GM12878 (cell line): ENCODE measurements around the gene METAP1D. TPM values are rescaled to one million over a fixed set of nuclear protein-coding genes. Genes with fewer than 3 reads are reported as not detected.
A peak's percentile ranks its signal among the peaks of the same experiment; 100 is the strongest.

Source experiments
- ATF2 ChIP-seq: IDR thresholded peaks from 2 replicates; pipeline ENCODE4 v1.6.1; 2012; ENCODE audit warnings: low read length, inconsistent platforms
- HDAC2 ChIP-seq: fragments of 200-600 bp; sonication (generic); IDR thresholded peaks from 2 replicates; pipeline ENCODE4 v1.6.1; 2017
- KAT2A ChIP-seq: conservative IDR thresholded peaks from 2 replicates; pipeline ENCODE4 v1.6.1; 2011; ENCODE audit warnings: low read depth, low read length; ENCODE audit not compliant: control insufficient read depth
- KDM1A ChIP-seq: fragments of 200-600 bp; sonication (generic); IDR thresholded peaks from 2 replicates; pipeline ENCODE4 v1.6.1; 2016; ENCODE audit warnings: borderline replicate concordance
- NFIC ChIP-seq: IDR thresholded peaks from 2 replicates; pipeline ENCODE4 v1.6.1; 2012; ENCODE audit warnings: low read depth, mild to moderate bottlenecking, inconsistent platforms, low read length, moderate library complexity
- NFYB ChIP-seq: IDR thresholded peaks from 2 replicates; pipeline ENCODE4 v1.6.1; 2011; ENCODE audit warnings: low read depth, mild to moderate bottlenecking, low read length, improper control_type of control experiment, moderate library complexity; ENCODE audit not compliant: insufficient read depth
- NR2F1 ChIP-seq: fragments of 450-650 bp; conservative IDR thresholded peaks from 2 replicates; pipeline ENCODE4 v1.6.1; 2017; ENCODE audit warnings: mild to moderate bottlenecking
- NRF1 ChIP-seq: conservative IDR thresholded peaks from 2 replicates; pipeline ENCODE4 v1.6.1; 2011; ENCODE audit warnings: mild to moderate bottlenecking, low read depth, low read length, improper control_type of control experiment
- POLR2AphosphoS5 ChIP-seq: IDR thresholded peaks from 2 replicates; pipeline ENCODE4 v1.6.1; 2011; ENCODE audit warnings: mild to moderate bottlenecking, low read length, inconsistent platforms
- POU2F2 ChIP-seq: IDR thresholded peaks from 3 replicates; pipeline ENCODE4 v1.6.1; 2011; ENCODE audit warnings: low read depth, mild to moderate bottlenecking, low read length, borderline replicate concordance
- PRDM15 ChIP-seq: fragments of 450-650 bp; formaldehyde crosslinking; IDR thresholded peaks from 2 replicates; pipeline ENCODE4 v1.4.0; 2020; ENCODE audit warnings: mild to moderate bottlenecking, moderate library complexity
- RB1 ChIP-seq: fragments of 450-650 bp; formaldehyde crosslinking; IDR thresholded peaks from 2 replicates; pipeline ENCODE4 v1.6.1; 2017; ENCODE audit warnings: mild to moderate bottlenecking, borderline replicate concordance
- RELA ChIP-seq: fragments of 450-650 bp; IDR thresholded peaks from 2 replicates; pipeline ENCODE4 v1.8.0; 2014; ENCODE audit warnings: borderline replicate concordance; ENCODE audit not compliant: partially characterized antibody
- TCF12 ChIP-seq: IDR thresholded peaks from 2 replicates; pipeline ENCODE4 v1.6.1; 2011; ENCODE audit warnings: low read depth, mild to moderate bottlenecking, low read length
- WRNIP1 ChIP-seq: IDR thresholded peaks from 2 replicates; pipeline ENCODE4 v1.6.1; 2011; ENCODE audit warnings: low read depth, low read length, improper control_type of control experiment, borderline replicate concordance
- polyA plus RNA-seq, 11 experiments: library from polyadenylated mRNA; depleted of rRNA in 4 of 11; unstranded in 6 of 11; stranded (reverse) in 5 of 11; fragments of >200 nt; fragmentation: Nextera tagmentation in 4 of 11; fragmentation: Illumina TruSeq in 1 of 11; extraction: Ambion mirVana in 4 of 11; extraction: Trizol in 1 of 11; gene quantifications; 1 replicate in 1 of 11; 2 replicates in 10 of 11; pipeline versions ENCODE4 v1.2.1 to v1.2.3, GENCODE V29; 2011 to 2016; ENCODE audit warnings: inconsistent platforms in 2 of 11, missing spikeins in 2 of 11, low read depth in 1 of 11
- total RNA-seq, 4 experiments: library from RNA; depleted of rRNA in 3 of 4; stranded (reverse); fragments of >200 nt in 3 of 4; fragmentation: Illumina TruSeq in 1 of 4; extraction: Trizol in 1 of 4; gene quantifications; 2 replicates each; pipeline versions ENCODE4 v1.2.1 to v1.2.3, GENCODE V29; 2013 to 2021
- TF ChIP-seq, protein P1 (sequence below): IDR thresholded peaks from 2 replicates; pipeline ENCODE4 v1.6.1; 2011; ENCODE audit warnings: low read depth, mild to moderate bottlenecking, low read length, moderate library complexity, borderline replicate concordance; ENCODE audit errors: extremely low read depth
- TF ChIP-seq, protein P2 (sequence below): fragments of 450-650 bp; IDR thresholded peaks from 2 replicates; pipeline ENCODE4 v1.6.1; 2018; ENCODE audit warnings: mild to moderate bottlenecking, low read depth, moderate library complexity; ENCODE audit not compliant: partially characterized antibody
- TF ChIP-seq, protein P3 (sequence below): fragments of 450-650 bp; conservative IDR thresholded peaks from 2 replicates; pipeline ENCODE4 v1.6.1; 2017; ENCODE audit warnings: mild to moderate bottlenecking, moderate library complexity

METAP1D gene
- total and polyA plus RNA-seq, 10 of the 15 experiments (the other 5 are each of a cell fraction or from before 2014, with no cell fraction given), result 4.5 to 12.1 (median 7.8) TPM

GRCh38 chr2:171999604-172000469 is at the start of gene METAP1D (continued):
- TF ChIP-seq, protein P1, sequence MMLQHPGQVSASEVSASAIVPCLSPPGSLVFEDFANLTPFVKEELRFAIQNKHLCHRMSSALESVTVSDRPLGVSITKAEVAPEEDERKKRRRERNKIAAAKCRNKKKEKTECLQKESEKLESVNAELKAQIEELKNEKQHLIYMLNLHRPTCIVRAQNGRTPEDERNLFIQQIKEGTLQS, result peak; percentile 78; the same call in 1 of the 2 replicates
- TF ChIP-seq HDAC2 (no peak), POU2F2 (peak; percentile 70; the same call in 2 of the 3 replicates), POLR2AphosphoS5 (peak; percentile 91), NFYB (0 out of 2 replicates have a peak, but pooled peaks have one; percentile 36), WRNIP1 (no peak), RELA (peak; percentile 86), NRF1 (peak; percentile 53), KAT2A (no peak), RB1 (peak; percentile 80; the same call in 1 of the 2 replicates), ATF2 (no peak), TCF12 (peak; percentile 55; the same call in 1 of the 2 replicates), KDM1A (no peak), NFIC (peak; percentile 52; the same call in 1 of the 2 replicates), NR2F1 (0 out of 2 replicates have a peak, but pooled peaks have one; percentile 30), PRDM15 (CRISPR knock-in tag) (no peak)
- TF ChIP-seq, protein P2, sequence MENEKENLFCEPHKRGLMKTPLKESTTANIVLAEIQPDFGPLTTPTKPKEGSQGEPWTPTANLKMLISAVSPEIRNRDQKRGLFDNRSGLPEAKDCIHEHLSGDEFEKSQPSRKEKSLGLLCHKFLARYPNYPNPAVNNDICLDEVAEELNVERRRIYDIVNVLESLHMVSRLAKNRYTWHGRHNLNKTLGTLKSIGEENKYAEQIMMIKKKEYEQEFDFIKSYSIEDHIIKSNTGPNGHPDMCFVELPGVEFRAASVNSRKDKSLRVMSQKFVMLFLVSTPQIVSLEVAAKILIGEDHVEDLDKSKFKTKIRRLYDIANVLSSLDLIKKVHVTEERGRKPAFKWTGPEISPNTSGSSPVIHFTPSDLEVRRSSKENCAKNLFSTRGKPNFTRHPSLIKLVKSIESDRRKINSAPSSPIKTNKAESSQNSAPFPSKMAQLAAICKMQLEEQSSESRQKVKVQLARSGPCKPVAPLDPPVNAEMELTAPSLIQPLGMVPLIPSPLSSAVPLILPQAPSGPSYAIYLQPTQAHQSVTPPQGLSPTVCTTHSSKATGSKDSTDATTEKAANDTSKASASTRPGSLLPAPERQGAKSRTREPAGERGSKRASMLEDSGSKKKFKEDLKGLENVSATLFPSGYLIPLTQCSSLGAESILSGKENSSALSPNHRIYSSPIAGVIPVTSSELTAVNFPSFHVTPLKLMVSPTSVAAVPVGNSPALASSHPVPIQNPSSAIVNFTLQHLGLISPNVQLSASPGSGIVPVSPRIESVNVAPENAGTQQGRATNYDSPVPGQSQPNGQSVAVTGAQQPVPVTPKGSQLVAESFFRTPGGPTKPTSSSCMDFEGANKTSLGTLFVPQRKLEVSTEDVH, result no peak
- TF ChIP-seq, protein P3, sequence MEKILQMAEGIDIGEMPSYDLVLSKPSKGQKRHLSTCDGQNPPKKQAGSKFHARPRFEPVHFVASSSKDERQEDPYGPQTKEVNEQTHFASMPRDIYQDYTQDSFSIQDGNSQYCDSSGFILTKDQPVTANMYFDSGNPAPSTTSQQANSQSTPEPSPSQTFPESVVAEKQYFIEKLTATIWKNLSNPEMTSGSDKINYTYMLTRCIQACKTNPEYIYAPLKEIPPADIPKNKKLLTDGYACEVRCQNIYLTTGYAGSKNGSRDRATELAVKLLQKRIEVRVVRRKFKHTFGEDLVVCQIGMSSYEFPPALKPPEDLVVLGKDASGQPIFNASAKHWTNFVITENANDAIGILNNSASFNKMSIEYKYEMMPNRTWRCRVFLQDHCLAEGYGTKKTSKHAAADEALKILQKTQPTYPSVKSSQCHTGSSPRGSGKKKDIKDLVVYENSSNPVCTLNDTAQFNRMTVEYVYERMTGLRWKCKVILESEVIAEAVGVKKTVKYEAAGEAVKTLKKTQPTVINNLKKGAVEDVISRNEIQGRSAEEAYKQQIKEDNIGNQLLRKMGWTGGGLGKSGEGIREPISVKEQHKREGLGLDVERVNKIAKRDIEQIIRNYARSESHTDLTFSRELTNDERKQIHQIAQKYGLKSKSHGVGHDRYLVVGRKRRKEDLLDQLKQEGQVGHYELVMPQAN, result peak; percentile 99
